Stomach (tissue), 4 donors: ENCODE data around the gene SFXN5.

Source experiments
- CTCF ChIP-seq, 7 experiments: fragments of 450-650 bp in 4 of 7; fragments of 200-600 bp in 3 of 7; sonication (generic) in 3 of 7; IDR thresholded peaks; one replicate each; pipeline ENCODE4 v1.5.1; 2016 to 2019; ENCODE audit warnings: antibody characterized with exemption in 7 of 7, control low read depth in 2 of 7, mild to moderate bottlenecking in 1 of 7
- EP300 ChIP-seq: sonication (generic); formaldehyde crosslinking; IDR thresholded peaks from one replicate; pipeline ENCODE4 v1.6.1; 2017; ENCODE audit warnings: antibody characterized with exemption
- POLR2A ChIP-seq, 4 donors: fragments of 450-650 bp; IDR thresholded peaks; one replicate each; pipeline ENCODE4 v1.6.1; 2016; ENCODE audit warnings: antibody characterized with exemption in 4 of 4, control low read depth in 2 of 4, mild to moderate bottlenecking in 1 of 4, moderate library complexity in 1 of 4
- POLR2AphosphoS5 ChIP-seq, 3 donors: sonication (generic); formaldehyde crosslinking; IDR thresholded peaks; one replicate each; pipeline ENCODE4 v1.6.1; 2016; ENCODE audit warnings: antibody characterized with exemption in 3 of 3

- no peak for TF ChIP-seq CTCF (IDR thresholded peaks at IDR 0.05)
- TF ChIP-seq POLR2A (IDR thresholded peaks at IDR 0.05) = no peak
- TF ChIP-seq POLR2AphosphoS5 (IDR thresholded peaks at IDR 0.05) = no peak
- no peak for TF ChIP-seq EP300
These were observed 99.0 kb downstream of the SFXN5 start for GRCh38 chr2:72972352-72973136.
